Neuron (in vitro differentiated cells): Measurements from ENCODE around the gene HDAC4.

Experiments used
- H2AFZ ChIP-seq: one replicate; pipeline ENCODE4 v1.6.1; 2013; ENCODE audit warnings: low read depth, mild to moderate bottlenecking, inconsistent platforms, low read length, moderate library complexity
- H3K27me3 ChIP-seq: one replicate; pipeline ENCODE4 v1.6.1; 2013; ENCODE audit warnings: low read length; ENCODE audit not compliant: insufficient read depth
- H3K36me3 ChIP-seq: one replicate; pipeline ENCODE4 v1.6.1; 2013; ENCODE audit warnings: low read length; ENCODE audit not compliant: insufficient read depth
- H3K4me1 ChIP-seq: one replicate; pipeline ENCODE4 v1.6.1; 2013; ENCODE audit warnings: low read length; ENCODE audit not compliant: insufficient read depth
- H3K4me3 ChIP-seq: 2 replicates; pipeline ENCODE4 v1.5.1; 2013; ENCODE audit warnings: mild to moderate bottlenecking, low read length, moderate library complexity
- H3K9me3 ChIP-seq: one replicate; pipeline ENCODE4 v1.6.1; 2013; ENCODE audit warnings: low read length

HDAC4 gene

DNA sequence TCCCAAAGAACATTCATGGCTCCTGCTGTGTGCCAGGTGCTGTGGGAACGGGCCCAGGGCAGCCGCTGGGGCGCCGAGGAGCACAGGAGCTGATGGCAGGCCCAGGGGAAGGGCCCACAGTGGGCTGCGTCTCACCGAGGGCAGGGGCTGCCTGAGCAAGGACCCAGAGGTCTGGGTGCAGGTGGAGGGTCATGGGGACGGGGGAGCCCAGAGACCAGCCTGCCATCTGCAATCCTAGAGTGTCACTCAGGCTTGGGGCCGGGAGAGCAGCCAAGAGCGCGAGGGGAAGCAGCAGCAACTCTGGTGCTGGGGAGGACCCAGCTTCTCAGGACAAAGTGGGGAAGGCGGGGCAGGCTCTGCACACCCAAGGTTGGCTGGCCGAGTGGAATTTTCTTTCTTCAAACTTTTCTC lies 207.4 kb downstream of the HDAC4 start:
- no peak overlapping the region for H2AFZ ChIP-seq

DNA sequence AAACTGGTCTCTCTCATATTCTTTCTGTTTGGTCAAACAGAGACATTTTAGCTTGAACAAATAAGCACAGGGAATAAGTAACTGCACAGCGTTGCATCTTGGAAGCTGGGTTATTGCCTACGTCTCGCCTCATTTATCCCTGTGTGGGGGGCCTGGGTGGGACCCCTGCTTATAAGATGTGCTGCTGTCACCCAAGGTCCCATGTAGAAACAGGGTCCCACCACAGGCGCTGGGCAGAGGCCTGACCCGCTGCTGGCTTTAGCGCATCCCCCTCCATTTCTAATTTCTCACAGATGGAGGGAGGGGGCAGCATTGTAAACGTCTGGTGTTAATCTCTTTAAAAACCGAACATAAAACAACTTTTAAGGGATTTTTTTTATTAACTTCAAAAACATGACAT lies 207.8 kb downstream of the HDAC4 start:
- Histone ChIP-seq H3K4me1 (peaks cover 28% of the 10 kb centered on the region), H3K36me3 (peaks cover 18% of the 10 kb centered on the region), H3K9me3 (peaks cover 11% of the 10 kb centered on the region), H3K27me3 (no peaks in the 10 kb centered on the region), H2AFZ (no peak overlapping the region), H3K4me3 (no peak overlapping the region)

More for the DNA sequence above, 207.4 kb downstream of the HDAC4 start:
- H3K27me3 ChIP-seq, result no peaks in the 10 kb centered on the region
- H3K36me3 ChIP-seq, result peaks cover 18% of the 10 kb centered on the region
- peaks cover 9% of the 10 kb centered on the region for H3K9me3 ChIP-seq
- no peak overlapping the region for H3K4me3 ChIP-seq
- peaks cover 28% of the 10 kb centered on the region for H3K4me1 ChIP-seq

- no peak overlapping the region for H2AFZ ChIP-seq
These were observed 208.4 kb downstream of the HDAC4 start for GRCh38 chr2:239192456-239192855.

DNA sequence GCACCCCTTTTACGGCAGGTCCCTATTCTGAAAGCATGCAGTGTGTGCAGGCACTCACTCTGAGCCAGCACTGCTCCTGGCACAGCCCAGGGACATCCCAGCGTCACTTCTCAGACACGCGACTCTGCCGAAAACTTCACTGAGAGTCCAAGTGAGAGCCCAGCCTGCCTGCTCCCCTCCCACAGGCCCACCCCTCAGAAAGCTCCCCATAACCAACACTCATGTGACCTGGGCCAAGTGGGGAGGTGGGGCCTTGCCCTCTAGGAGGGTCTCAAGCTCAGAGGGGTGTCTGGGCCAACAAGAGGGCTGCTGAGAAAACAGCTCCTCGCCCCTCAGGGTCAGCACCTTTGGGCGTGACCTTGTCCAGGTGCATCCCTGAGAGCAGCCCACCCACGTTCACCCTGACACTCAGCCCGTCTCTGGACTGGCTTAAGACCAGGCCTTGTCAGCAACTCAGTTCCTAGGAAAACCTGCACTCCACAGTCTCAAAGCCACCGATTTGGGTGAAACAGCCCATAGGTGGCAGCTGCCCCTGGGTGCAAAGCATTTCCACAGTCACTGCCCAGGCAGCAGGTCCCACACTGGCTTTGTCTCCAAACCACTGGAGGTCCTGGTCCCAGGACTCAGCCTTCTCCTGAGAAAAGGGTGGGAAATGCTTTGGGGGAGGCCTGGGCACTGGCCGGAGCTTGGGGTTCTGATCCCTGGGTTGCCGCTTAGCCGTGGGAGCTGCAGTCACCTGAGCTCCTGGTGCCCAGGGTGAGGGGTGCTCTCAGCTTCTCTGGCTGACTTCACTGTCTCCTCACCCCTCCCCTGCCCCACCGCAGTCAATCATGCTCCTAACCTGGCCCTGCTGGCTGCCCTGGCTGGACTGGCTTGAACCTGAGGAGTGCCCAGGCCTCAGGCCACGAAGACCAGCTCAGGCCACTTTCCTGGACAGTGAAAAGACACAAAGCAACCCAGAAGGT lies 209.6 kb downstream of the HDAC4 start:
- H3K4me1 ChIP-seq, result peaks cover 17% of the 10 kb centered on the region
- H3K36me3 ChIP-seq, result peaks cover 27% of the 10 kb centered on the region
- H2AFZ ChIP-seq, result no peak overlapping the region
- H3K27me3 ChIP-seq, result no peaks in the 10 kb centered on the region
- peaks cover 11% of the 10 kb centered on the region for H3K9me3 ChIP-seq
- H3K4me3 ChIP-seq, result no peak overlapping the region

More at GRCh38 chr2:239192456-239192855, 208.4 kb downstream of the HDAC4 start:
- peaks cover 20% of the 10 kb centered on the region for H3K36me3 ChIP-seq
- no peak overlapping the region for H3K4me3 ChIP-seq
- H3K4me1 ChIP-seq, result peaks cover 28% of the 10 kb centered on the region
- H3K27me3 ChIP-seq, result no peaks in the 10 kb centered on the region
- peaks cover 11% of the 10 kb centered on the region for H3K9me3 ChIP-seq

- Histone ChIP-seq H3K4me1 (peaks cover 8% of the 10 kb centered on the region), H3K27me3 (no peaks in the 10 kb centered on the region), H3K36me3 (peaks cover 27% of the 10 kb centered on the region), H3K4me3 (no peak overlapping the region), H2AFZ (no peak overlapping the region), H3K9me3 (peaks cover 11% of the 10 kb centered on the region)
These were observed 210.5 kb downstream of the HDAC4 start for GRCh38 chr2:239190361-239190760.

GRCh38 chr2:239189711-239190131 lies 211.1 kb downstream of the HDAC4 start:
- Histone ChIP-seq H3K4me3 (no peak overlapping the region), H3K9me3 (peaks cover 11% of the 10 kb centered on the region), H3K36me3 (peaks cover 27% of the 10 kb centered on the region), H3K27me3 (no peaks in the 10 kb centered on the region), H3K4me1 (peaks cover 2% of the 10 kb centered on the region), H2AFZ (no peak overlapping the region)

GRCh38 chr2:239188536-239188935 lies 212.3 kb downstream of the HDAC4 start:
- H2AFZ ChIP-seq, result no peak overlapping the region
- peaks cover 27% of the 10 kb centered on the region for H3K36me3 ChIP-seq
- H3K4me3 ChIP-seq, result no peak overlapping the region
- no peaks in the 10 kb centered on the region for H3K4me1 ChIP-seq
- no peaks in the 10 kb centered on the region for H3K27me3 ChIP-seq
- peaks cover 11% of the 10 kb centered on the region for H3K9me3 ChIP-seq

GRCh38 chr2:239187464-239188253 lies 213.2 kb downstream of the HDAC4 start:
- H3K9me3 ChIP-seq, result peaks cover 11% of the 10 kb centered on the region
- peaks cover 27% of the 10 kb centered on the region for H3K36me3 ChIP-seq
- H3K4me3 ChIP-seq, result no peak overlapping the region
- H2AFZ ChIP-seq, result no peak overlapping the region
- H3K4me1 ChIP-seq, result no peaks in the 10 kb centered on the region
- H3K27me3 ChIP-seq, result no peaks in the 10 kb centered on the region

DNA sequence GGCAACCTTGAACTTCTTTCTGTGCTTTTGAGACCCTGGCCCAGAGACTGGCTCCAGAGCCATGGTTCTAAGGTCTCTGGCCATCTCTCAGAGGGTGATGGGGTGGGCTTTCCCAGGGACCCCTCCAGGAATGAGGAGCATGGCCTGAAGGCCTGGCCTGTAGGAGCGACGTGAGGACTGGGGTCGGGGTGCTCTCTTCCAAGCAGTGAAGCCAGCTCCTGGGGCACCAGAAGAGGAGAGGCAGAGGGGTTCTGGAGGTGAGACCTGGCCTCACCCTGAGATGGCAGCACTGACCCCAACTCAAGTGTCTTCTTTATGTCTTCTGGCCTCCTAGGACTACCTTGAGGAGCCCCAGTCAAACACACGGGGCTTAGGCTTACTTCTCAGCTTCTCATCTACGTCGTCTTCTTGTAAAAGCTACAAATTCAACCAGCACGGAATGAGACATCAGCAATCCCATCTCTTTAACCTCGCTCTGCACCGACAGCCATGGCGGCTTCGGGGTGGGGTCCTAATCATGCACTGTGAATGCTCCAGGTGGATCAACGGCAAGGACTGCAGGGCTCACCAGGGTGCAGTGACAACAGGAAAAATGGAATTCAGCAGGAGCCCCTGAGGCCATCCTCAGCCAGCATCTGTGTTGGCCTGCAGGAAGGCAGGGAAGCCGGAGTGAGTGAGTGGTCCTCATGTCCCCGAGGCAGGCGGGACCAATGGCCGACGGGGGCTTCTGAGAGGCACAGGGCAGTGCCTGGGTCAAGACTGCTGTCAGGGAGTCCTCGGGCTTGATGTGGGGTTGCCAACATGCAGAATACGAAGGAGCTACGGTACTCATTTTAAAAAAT lies 214.1 kb downstream of the HDAC4 start:
- no peaks in the 10 kb centered on the region for H3K27me3 ChIP-seq
- H3K36me3 ChIP-seq, result peaks cover 27% of the 10 kb centered on the region
- peaks cover 11% of the 10 kb centered on the region for H3K9me3 ChIP-seq
- H2AFZ ChIP-seq, result no peak overlapping the region
- H3K4me1 ChIP-seq, result no peaks in the 10 kb centered on the region
- H3K4me3 ChIP-seq, result no peak overlapping the region

- Histone ChIP-seq H3K9me3 (peaks cover 11% of the 10 kb centered on the region), H2AFZ (no peak overlapping the region), H3K27me3 (no peaks in the 10 kb centered on the region), H3K36me3 (peaks cover 27% of the 10 kb centered on the region), H3K4me3 (no peak overlapping the region), H3K4me1 (no peaks in the 10 kb centered on the region)
These were observed 215.6 kb downstream of the HDAC4 start for GRCh38 chr2:239184968-239185903.

GRCh38 chr2:239184179-239184578 lies 216.6 kb downstream of the HDAC4 start:
- peaks cover 12% of the 10 kb centered on the region for H3K9me3 ChIP-seq
- peaks cover 23% of the 10 kb centered on the region for H3K36me3 ChIP-seq
- no peaks in the 10 kb centered on the region for H3K4me1 ChIP-seq
- no peaks in the 10 kb centered on the region for H3K27me3 ChIP-seq
- H2AFZ ChIP-seq, result no peak overlapping the region
- no peak overlapping the region for H3K4me3 ChIP-seq
